Body of pancreas (tissue), 4 donors: ENCODE results near the gene TMCO4. TPM values are rescaled to one million over a fixed set of nuclear protein-coding genes. Genes with fewer than 3 reads are reported as not detected.

Experiments used
- ATAC-seq: fragments of 150-250 bp; one replicate; pipeline ENCODE4 v1.9.1; 2016
- DNase-seq, 4 donors: peaks; one replicate each; pipeline ENCODE4 v3.0.0-alpha.2; 2019
- H3K27ac ChIP-seq, 4 donors: fragments of 200-600 bp; sonication (generic); 1 replicate in 3 of 4; 2 replicates in 1 of 4; pipeline versions ENCODE4 v1.5.1 to v1.6.1; 2016 to 2019; ENCODE audit warnings: mild to moderate bottlenecking in 1 of 4, mixed read lengths in 1 of 4, moderate library complexity in 1 of 4
- H3K27me3 ChIP-seq, 2 donors: fragments of 200-600 bp; sonication (generic); one replicate each; pipeline ENCODE4 v1.6.0; 2016; ENCODE audit warnings: mild to moderate bottlenecking in 1 of 2
- H3K36me3 ChIP-seq, 2 donors: fragments of 200-600 bp; sonication (generic); replicated peaks in 1 of 2; 2 replicates each; pipeline ENCODE4 v1.5.1; 2016; ENCODE audit warnings: low read depth in 2 of 2; ENCODE audit not compliant: insufficient read depth in 1 of 2
- H3K4me1 ChIP-seq: fragments of 200-600 bp; sonication (generic); one replicate; pipeline ENCODE4 v1.6.0; 2016
- H3K4me3 ChIP-seq, 2 donors: fragments of 200-600 bp; sonication (generic); 1 replicate in 1 of 2; 2 replicates in 1 of 2; pipeline ENCODE4 v1.5.1; 2016 to 2019
- H3K9me3 ChIP-seq, 3 donors: fragments of 200-600 bp; sonication (generic); 1 replicate in 2 of 3; 2 replicates in 1 of 3; pipeline ENCODE4 v1.5.1; 2016
- CTCF ChIP-seq, 7 experiments: fragments of 450-650 bp in 4 of 7; fragments of 200-600 bp in 3 of 7; sonication (generic) in 3 of 7; IDR thresholded peaks; one replicate each; pipeline ENCODE4 v1.5.1; 2016 to 2019; ENCODE audit warnings: antibody characterized with exemption in 7 of 7
- POLR2A ChIP-seq, 3 donors: fragments of 450-650 bp; IDR thresholded peaks; one replicate each; pipeline ENCODE4 v1.6.1; 2016; ENCODE audit warnings: antibody characterized with exemption in 3 of 3, mild to moderate bottlenecking in 2 of 3
- WGBS, 2 donors: methylation state at CpG; one replicate each; pipeline ENCODE4 v1.1.5; 2017; 5-methylcytosine and 5-hydroxymethylcytosine counted together
- intact Hi-C: fragments of 100-400 bp; cut with DNase I; formaldehyde crosslinking; loops from one replicate; pipeline ENCODE4 v1.15.1; 2023
- total RNA-seq, 2 donors: library from RNA; depleted of rRNA; stranded (reverse); fragments of >200 nt; gene quantifications; one replicate each; pipeline ENCODE4 v1.1.0, GENCODE V29; 2016

TMCO4 gene
- total RNA-seq, 2 donors from 2014 or later = 31.3 to 36.3 TPM

GRCh38 chr1:19757641-19758040 lies 42.1 kb downstream of the TMCO4 start:
- WGBS, 2 donors = 91 to 98% methylated on average over 4 of the region's 4 CpGs
- DNase-seq (no peak), ATAC-seq (no peak)
- Histone ChIP-seq H3K4me1 (peaks cover 19% of the 10 kb centered on the region), H3K4me3 (no peak overlapping the region), H3K9me3 (no peaks in the 10 kb centered on the region), H3K27ac (no peak overlapping the region), H3K36me3 (no peaks in the 10 kb centered on the region), H3K27me3 (no peaks in the 10 kb centered on the region)
- intact Hi-C loops = no loop called here
- TF ChIP-seq POLR2A (IDR thresholded peaks at IDR 0.05) (no peak), CTCF (IDR thresholded peaks at IDR 0.05) (no peak)

GRCh38 chr1:19756480-19756879 lies 43.2 kb downstream of the TMCO4 start:
- DNase-seq = no peak
- intact Hi-C loops = no loop called here
- WGBS, 2 donors = 90 to 91% methylated on average over 5 of the region's 5 CpGs

GRCh38 chr1:19754482-19754881 lies 45.2 kb downstream of the TMCO4 start:
- DNase-seq (peak; percentile 39 to 64 (median 52)), ATAC-seq (peak; percentile 73)
- TF ChIP-seq POLR2A (IDR thresholded peaks at IDR 0.05) = no peak
- no peak for TF ChIP-seq CTCF (IDR thresholded peaks at IDR 0.05)
- Histone ChIP-seq H3K4me3 (no peak overlapping the region), H3K4me1 (peaks cover 19% of the 10 kb centered on the region), H3K27me3 (no peaks in the 10 kb centered on the region), H3K36me3 (no peaks in the 10 kb centered on the region), H3K9me3 (no peaks in the 10 kb centered on the region), H3K27ac (peak overlapping the region; percentile 12 to 51 (median 38))
- WGBS, 2 donors = 49 to 56% methylated on average over 10 of the region's 10 CpGs
- intact Hi-C loops = no loop called here

More at GRCh38 chr1:19756480-19756879, 43.2 kb downstream of the TMCO4 start:
- H3K36me3 ChIP-seq = no peaks in the 10 kb centered on the region
- H3K4me1 ChIP-seq = peaks cover 19% of the 10 kb centered on the region
- H3K9me3 ChIP-seq = no peaks in the 10 kb centered on the region
- TF ChIP-seq POLR2A (IDR thresholded peaks at IDR 0.05) = no peak
- no peak for TF ChIP-seq CTCF (IDR thresholded peaks at IDR 0.05)
- H3K27ac ChIP-seq = no peak overlapping the region
- no peak overlapping the region for H3K4me3 ChIP-seq
- ATAC-seq = no peak
- H3K27me3 ChIP-seq = no peaks in the 10 kb centered on the region

GRCh38 chr1:19752083-19752696 lies 47.5 kb downstream of the TMCO4 start:
- 87 to 91% methylated on average over 9 of the region's 9 CpGs for WGBS, 2 donors
- no peaks in the 10 kb centered on the region for H3K36me3 ChIP-seq
- TF ChIP-seq POLR2A (IDR thresholded peaks at IDR 0.05) (no peak), CTCF (IDR thresholded peaks at IDR 0.05) (no peak)

GRCh38 chr1:19750882-19751276 lies 48.8 kb downstream of the TMCO4 start:
- H3K4me3 ChIP-seq = no peak overlapping the region
- H3K4me1 ChIP-seq = peaks cover 16% of the 10 kb centered on the region
- no peaks in the 10 kb centered on the region for H3K9me3 ChIP-seq
- ATAC-seq = no peak
- TF ChIP-seq POLR2A (IDR thresholded peaks at IDR 0.05) (no peak), CTCF (IDR thresholded peaks at IDR 0.05) (no peak)
- intact Hi-C loops = no loop called here
- no peaks in the 10 kb centered on the region for H3K27me3 ChIP-seq
- H3K27ac ChIP-seq = no peak overlapping the region
- H3K36me3 ChIP-seq = peaks cover 0 to 4% of the 10 kb centered on the region in 2 donors
- no peak for DNase-seq
- WGBS, 2 donors = 95 to 100% methylated on average over 3 of the region's 3 CpGs

More at GRCh38 chr1:19752083-19752696, 47.5 kb downstream of the TMCO4 start:
- H3K4me3 ChIP-seq = no peak overlapping the region
- peaks cover 16% of the 10 kb centered on the region for H3K4me1 ChIP-seq
- no peak overlapping the region for H3K27ac ChIP-seq
- no peaks in the 10 kb centered on the region for H3K27me3 ChIP-seq
- intact Hi-C loops = no loop called here
- H3K9me3 ChIP-seq = no peaks in the 10 kb centered on the region
- no peak for ATAC-seq
- no peak for DNase-seq
